ENCODE measurements around the gene JAK3.

- TF ChIP-seq CTCF (IDR thresholded peaks at IDR 0.05; ENCODE audit: poor library complexity): no peak
- no peak for TF ChIP-seq EZH2phosphoT487 (IDR thresholded peaks at IDR 0.05; ENCODE audit: low read depth, severe bottlenecking, unreplicated experiment)
Measured at GRCh38 chr19:17843292-17843827, 4.4 kb downstream of the JAK3 start.
